ENCODE results near the gene GIMD1. TPM values are rescaled to one million over a fixed set of nuclear protein-coding genes. Genes with fewer than 3 reads are reported as not detected.

Gene GIMD1
- total RNA-seq, 3 donors from 2014 or later, result not detected

- intact Hi-C loops (cut with DNase I, micrococcal nuclease), result no loop called here
- no peak for DNase-seq
- ATAC-seq, result no peak
These were observed 56.2 kb downstream of the GIMD1 start for GRCh38 chr4:106312377-106312776.

More at GRCh38 chr4:106312377-106312776, 56.2 kb downstream of the GIMD1 start:
- Histone ChIP-seq H3K4me1 (ENCODE audit: low read depth) (peaks cover 3% of the 10 kb centered on the region), H3K36me3 (ENCODE audit: low read depth) (no peaks in the 10 kb centered on the region), H3K9me3 (no peaks in the 10 kb centered on the region), H3K4me3 (no peak overlapping the region)
- TF ChIP-seq CTCF (IDR thresholded peaks at IDR 0.05), result no peak

Other genes with a start within 250 kb of the GIMD1 start
- gene TBCK, start 52.6 kb downstream of the GIMD1 start, total RNA-seq, result 10 to 100 TPM; 23.1 to 42.5 (median 38.3) TPM
- gene AIMP1, start 52.2 kb downstream of the GIMD1 start, total RNA-seq, result 10 to 100 TPM; 42.6 to 51.9 (median 46.9) TPM